Hepatocyte (in vitro differentiated cells): ENCODE data around the gene ASCL1. TPM values are rescaled to one million over a fixed set of nuclear protein-coding genes. Genes with fewer than 3 reads are reported as not detected.

Experiments used
- DNase-seq: peaks from one replicate; pipeline ENCODE4 v3.0.0-alpha.2; 2016; ENCODE audit warnings: low spot score
- H2AFZ ChIP-seq: fragments of 200-600 bp; sonication (generic); 2 replicates; pipeline ENCODE4 v1.6.0; 2016; ENCODE audit warnings: antibody characterized with exemption, mild to moderate bottlenecking
- H3K27ac ChIP-seq: fragments of 200-600 bp; sonication (generic); 2 replicates; pipeline ENCODE4 v1.5.1; 2016; ENCODE audit warnings: mild to moderate bottlenecking
- H3K27me3 ChIP-seq: fragments of 200-600 bp; sonication (generic); 2 replicates; pipeline ENCODE4 v1.6.1; 2016
- H3K36me3 ChIP-seq: fragments of 200-600 bp; sonication (generic); replicated peaks from 2 replicates; pipeline ENCODE4 v1.5.1; 2016; ENCODE audit warnings: low read depth; ENCODE audit not compliant: insufficient read depth
- H3K4me1 ChIP-seq: fragments of 200-600 bp; sonication (generic); 2 replicates; pipeline ENCODE4 v1.5.1; 2016; ENCODE audit warnings: mild to moderate bottlenecking, moderate library complexity; ENCODE audit not compliant: insufficient read depth
- H3K4me2 ChIP-seq: fragments of 200-600 bp; sonication (generic); 2 replicates; pipeline ENCODE4 v1.6.0; 2016
- H3K4me3 ChIP-seq: fragments of 200-600 bp; sonication (generic); 2 replicates; pipeline ENCODE4 v1.5.1; 2016; ENCODE audit warnings: mild to moderate bottlenecking
- H3K79me2 ChIP-seq: fragments of 200-600 bp; sonication (generic); 2 replicates; pipeline ENCODE4 v1.6.0; 2017; ENCODE audit warnings: mild to moderate bottlenecking
- H3K9me2 ChIP-seq: fragments of 200-600 bp; sonication (generic); replicated peaks from 2 replicates; pipeline ENCODE4 v1.6.0; 2017; ENCODE audit warnings: mild to moderate bottlenecking; ENCODE audit not compliant: insufficient read depth
- H3K9me3 ChIP-seq: fragments of 200-600 bp; sonication (generic); 2 replicates; pipeline ENCODE4 v1.5.1; 2016; ENCODE audit warnings: low read depth, mild to moderate bottlenecking
- H4K20me1 ChIP-seq: fragments of 200-600 bp; sonication (generic); 2 replicates; pipeline ENCODE4 v1.6.0; 2016; ENCODE audit warnings: mild to moderate bottlenecking; ENCODE audit not compliant: insufficient read depth, poor library complexity, severe bottlenecking
- CTCF ChIP-seq: fragments of 200-600 bp; sonication (generic); IDR thresholded peaks from 2 replicates; pipeline ENCODE4 v1.5.1; 2016; ENCODE audit warnings: antibody characterized with exemption, mild to moderate bottlenecking; ENCODE audit not compliant: poor library complexity
- EZH2 ChIP-seq: fragments of 200-600 bp; sonication (generic); IDR thresholded peaks from 2 replicates; pipeline ENCODE4 v1.6.1; 2016; ENCODE audit warnings: antibody characterized with exemption, mild to moderate bottlenecking, borderline replicate concordance
- EZH2phosphoT487 ChIP-seq: fragments of 200-600 bp; sonication (generic); IDR thresholded peaks from one replicate; pipeline ENCODE4 v1.6.1; 2018; ENCODE audit warnings: antibody characterized with exemption, mild to moderate bottlenecking, low read depth, moderate library complexity; ENCODE audit not compliant: unreplicated experiment, severe bottlenecking
- WGBS: methylation state at CpG from one replicate; pipeline ENCODE4 v1.1.6; 2016; ENCODE audit warnings: low lambda C conversion rate; ENCODE audit errors: missing lambda C conversion rate; 5-methylcytosine and 5-hydroxymethylcytosine counted together
- polyA plus RNA-seq: library from polyadenylated mRNA; unstranded; fragments of >200 nt; fragmentation: Nextera tagmentation; extraction: Ambion mirVana; gene quantifications from 2 replicates; pipeline ENCODE4 v1.2.1, GENCODE V29; 2016
- total RNA-seq: library from RNA; depleted of rRNA; stranded (reverse); fragments of >200 nt; gene quantifications from 2 replicates; pipeline ENCODE4 v1.2.3, GENCODE V29; 2014

ASCL1 gene
- total and polyA plus RNA-seq, 2 experiments from 2014 or later: 1.7 TPM; not detected in 1

- Histone ChIP-seq H3K4me2 (peak overlapping the region; percentile 93), H4K20me1 (no peaks in the 10 kb centered on the region)
These were observed 641 bp upstream of the ASCL1 start for GRCh38 chr12:102956738-102957327.

DNA sequence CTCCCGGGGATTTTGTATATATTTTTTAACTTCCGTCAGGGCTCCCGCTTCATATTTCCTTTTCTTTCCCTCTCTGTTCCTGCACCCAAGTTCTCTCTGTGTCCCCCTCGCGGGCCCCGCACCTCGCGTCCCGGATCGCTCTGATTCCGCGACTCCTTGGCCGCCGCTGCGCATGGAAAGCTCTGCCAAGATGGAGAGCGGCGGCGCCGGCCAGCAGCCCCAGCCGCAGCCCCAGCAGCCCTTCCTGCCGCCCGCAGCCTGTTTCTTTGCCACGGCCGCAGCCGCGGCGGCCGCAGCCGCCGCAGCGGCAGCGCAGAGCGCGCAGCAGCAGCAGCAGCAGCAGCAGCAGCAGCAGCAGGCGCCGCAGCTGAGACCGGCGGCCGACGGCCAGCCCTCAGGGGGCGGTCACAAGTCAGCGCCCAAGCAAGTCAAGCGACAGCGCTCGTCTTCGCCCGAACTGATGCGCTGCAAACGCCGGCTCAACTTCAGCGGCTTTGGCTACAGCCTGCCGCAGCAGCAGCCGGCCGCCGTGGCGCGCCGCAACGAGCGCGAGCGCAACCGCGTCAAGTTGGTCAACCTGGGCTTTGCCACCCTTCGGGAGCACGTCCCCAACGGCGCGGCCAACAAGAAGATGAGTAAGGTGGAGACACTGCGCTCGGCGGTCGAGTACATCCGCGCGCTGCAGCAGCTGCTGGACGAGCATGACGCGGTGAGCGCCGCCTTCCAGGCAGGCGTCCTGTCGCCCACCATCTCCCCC lies 777 bp downstream of the ASCL1 start:
- Histone ChIP-seq H3K79me2 (no peaks in the 10 kb centered on the region), H3K4me3 (peak overlapping the region; percentile 45), H4K20me1 (no peaks in the 10 kb centered on the region), H3K4me2 (peak overlapping the region; percentile 93), H3K9me3 (no peaks in the 10 kb centered on the region), H2AFZ (peak overlapping the region; percentile 51), H3K27me3 (peaks cover 96% of the 10 kb centered on the region), H3K36me3 (no peaks in the 10 kb centered on the region), H3K9me2 (no peaks in the 10 kb centered on the region), H3K4me1 (peaks cover 14% of the 10 kb centered on the region), H3K27ac (no peak overlapping the region)
- TF ChIP-seq EZH2 (peak; percentile 76), CTCF (no peak), EZH2phosphoT487 (no peak)
- DNase-seq: peak; percentile 60
- 2% methylated on average over 72 of the region's 83 CpGs for WGBS

More at GRCh38 chr12:102956738-102957327, 641 bp upstream of the ASCL1 start:
- DNase-seq: no peak
- Histone ChIP-seq H3K36me3 (no peaks in the 10 kb centered on the region), H3K9me3 (no peaks in the 10 kb centered on the region), H2AFZ (no peak overlapping the region), H3K4me3 (no peak overlapping the region), H3K9me2 (no peaks in the 10 kb centered on the region), H3K79me2 (no peaks in the 10 kb centered on the region), H3K4me1 (peaks cover 14% of the 10 kb centered on the region), H3K27ac (no peak overlapping the region), H3K27me3 (peaks cover 97% of the 10 kb centered on the region)
- WGBS: 5% methylated on average over 19 of the region's 19 CpGs
- TF ChIP-seq CTCF: no peak
- no peak for TF ChIP-seq EZH2
- TF ChIP-seq EZH2phosphoT487: no peak

- H3K27me3 ChIP-seq: peaks cover 96% of the 10 kb centered on the region
- peaks cover 14% of the 10 kb centered on the region for H3K4me1 ChIP-seq
- no peak overlapping the region for H3K27ac ChIP-seq
- TF ChIP-seq EZH2 (no peak), CTCF (no peak), EZH2phosphoT487 (no peak)
- H4K20me1 ChIP-seq: no peaks in the 10 kb centered on the region
- WGBS: 7% methylated on average over 15 of the region's 15 CpGs
- no peaks in the 10 kb centered on the region for H3K36me3 ChIP-seq
- H3K4me2 ChIP-seq: peak overlapping the region; percentile 93
- no peaks in the 10 kb centered on the region for H3K9me2 ChIP-seq
- H3K4me3 ChIP-seq: no peak overlapping the region
- H2AFZ ChIP-seq: no peak overlapping the region
- DNase-seq: no peak
- no peaks in the 10 kb centered on the region for H3K79me2 ChIP-seq
- H3K9me3 ChIP-seq: no peaks in the 10 kb centered on the region
These were observed 1.3 kb downstream of the ASCL1 start for GRCh38 chr12:102958830-102959176.
